Tibial nerve (tissue), 4 donors: ENCODE data around the gene UBASH3B. TPM values are rescaled to one million over a fixed set of nuclear protein-coding genes. Genes with fewer than 3 reads are reported as not detected.
"Not testable (repeated sequence)": the region's sequence is repeated elsewhere in the genome, so short reads cannot be mapped to it uniquely, and the experiment has no call there.

Source experiments
- DNase-seq, 2 donors: peaks; one replicate each; pipeline ENCODE4 v3.0.0-alpha.2; 2019; ENCODE audit warnings: low spot score in 2 of 2
- H3K27ac ChIP-seq, 4 donors: fragments of 200-600 bp; sonication (generic) in 3 of 4; one replicate each; pipeline ENCODE4 v1.5.1; 2017 to 2019; ENCODE audit warnings: mild to moderate bottlenecking in 1 of 4
- H3K27me3 ChIP-seq, 2 donors: fragments of 200-600 bp; sonication (generic) in 1 of 2; one replicate each; pipeline versions ENCODE4 v1.5.1 to v1.6.0; 2017 to 2019
- H3K36me3 ChIP-seq, 3 donors: fragments of 200-600 bp; sonication (generic); one replicate each; pipeline ENCODE4 v1.5.1; 2018 to 2019
- H3K4me1 ChIP-seq, 4 donors: fragments of 200-600 bp; sonication (generic) in 3 of 4; one replicate each; pipeline ENCODE4 v1.5.1; 2017 to 2019
- H3K4me3 ChIP-seq, 4 donors: fragments of 200-600 bp; sonication (generic) in 3 of 4; one replicate each; pipeline ENCODE4 v1.5.1; 2017 to 2019; ENCODE audit warnings: mild to moderate bottlenecking in 1 of 4, moderate library complexity in 1 of 4
- H3K9me3 ChIP-seq, 4 donors: fragments of 200-600 bp; sonication (generic) in 3 of 4; one replicate each; pipeline ENCODE4 v1.5.1; 2017 to 2019
- CTCF ChIP-seq, 5 experiments: fragments of 200-600 bp in 3 of 5; fragments of 450-650 bp in 2 of 5; sonication (generic) in 3 of 5; IDR thresholded peaks; one replicate each; pipeline ENCODE4 v1.5.1; 2016 to 2019; ENCODE audit warnings: antibody characterized with exemption in 5 of 5, mild to moderate bottlenecking in 3 of 5, moderate library complexity in 2 of 5
- EP300 ChIP-seq, 2 donors: sonication (generic); formaldehyde crosslinking; IDR thresholded peaks; one replicate each; pipeline ENCODE4 v1.6.1; 2017; ENCODE audit warnings: antibody characterized with exemption in 2 of 2, mild to moderate bottlenecking in 1 of 2
- POLR2A ChIP-seq, 2 donors: fragments of 450-650 bp; IDR thresholded peaks; one replicate each; pipeline ENCODE4 v1.6.1; 2017; ENCODE audit warnings: antibody characterized with exemption in 2 of 2, mild to moderate bottlenecking in 2 of 2, moderate library complexity in 2 of 2
- WGBS, 2 donors: methylation state at CpG; one replicate each; pipeline ENCODE4 v1.1.5; 2018; 5-methylcytosine and 5-hydroxymethylcytosine counted together
- total RNA-seq, 4 donors: library from RNA; depleted of rRNA; stranded (reverse); fragments of >200 nt; gene quantifications; one replicate each; pipeline ENCODE4 v1.1.0, GENCODE V29; 2016

UBASH3B gene
- total RNA-seq, 4 donors from 2014 or later, result 0.66 to 5.1 (median 1.8) TPM

GRCh38 chr11:122821169-122821568 is 165.6 kb downstream of the UBASH3B start:
- Histone ChIP-seq H3K4me1 (no peaks in the 10 kb centered on the region), H3K9me3 (peaks cover 0 to 10% (median 0%) of the 10 kb centered on the region in 4 donors), H3K4me3 (no peak overlapping the region), H3K27me3 (no peaks in the 10 kb centered on the region), H3K36me3 (no peaks in the 10 kb centered on the region), H3K27ac (no peak overlapping the region)
- no peak for DNase-seq
- no peak for TF ChIP-seq EP300 (IDR thresholded peaks at IDR 0.05)
- TF ChIP-seq POLR2A (IDR thresholded peaks at IDR 0.05), result no peak
- TF ChIP-seq CTCF (IDR thresholded peaks at IDR 0.05), result no peak

- H3K36me3 ChIP-seq, result no peaks in the 10 kb centered on the region
- H3K27ac ChIP-seq, result no peak overlapping the region
- H3K4me3 ChIP-seq, result no peak overlapping the region
- H3K4me1 ChIP-seq, result no peaks in the 10 kb centered on the region
- WGBS, 2 donors, result 96 to 100% methylated on average over 1 of the region's 1 CpG
- H3K27me3 ChIP-seq, result no peaks in the 10 kb centered on the region
- no peak for DNase-seq
- TF ChIP-seq CTCF (IDR thresholded peaks at IDR 0.05) (no peak), EP300 (IDR thresholded peaks at IDR 0.05) (no peak), POLR2A (IDR thresholded peaks at IDR 0.05) (no peak)
- peaks cover 0 to 10% (median 0%) of the 10 kb centered on the region in 4 donors for H3K9me3 ChIP-seq
Observed at GRCh38 chr11:122822241-122822640, 166.7 kb downstream of the UBASH3B start.

GRCh38 chr11:122823564-122823963 is 168.0 kb downstream of the UBASH3B start:
- H3K27me3 ChIP-seq, result no peaks in the 10 kb centered on the region
- no peak overlapping the region for H3K4me3 ChIP-seq
- H3K36me3 ChIP-seq, result no peaks in the 10 kb centered on the region
- TF ChIP-seq EP300 (IDR thresholded peaks at IDR 0.05), result no peak
- no peak for TF ChIP-seq POLR2A (IDR thresholded peaks at IDR 0.05)
- peaks cover 0 to 10% (median 0%) of the 10 kb centered on the region in 4 donors for H3K9me3 ChIP-seq
- no peak for DNase-seq
- no peak overlapping the region for H3K27ac ChIP-seq
- no peaks in the 10 kb centered on the region for H3K4me1 ChIP-seq
- WGBS, 2 donors, result 81 to 90% methylated on average over 4 of the region's 4 CpGs

DNA sequence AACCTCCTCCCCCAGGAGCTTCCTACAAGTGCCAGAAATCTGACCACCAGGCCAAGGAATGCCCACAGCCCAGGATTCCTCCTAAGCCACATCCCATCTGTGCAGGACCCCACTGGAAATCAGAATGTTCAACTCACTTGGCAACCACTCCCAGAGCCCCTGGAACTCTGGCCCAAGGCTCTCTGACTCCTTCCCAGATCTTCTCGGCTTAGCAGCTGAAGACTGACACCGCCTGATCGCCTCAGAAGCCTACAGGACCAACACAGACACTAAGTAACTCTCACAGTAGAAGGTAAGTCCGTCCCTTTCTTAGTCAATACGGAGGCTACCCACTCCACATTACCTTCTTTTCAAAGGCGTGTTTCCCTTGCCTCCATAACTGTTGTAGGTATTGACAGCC is 173.8 kb downstream of the UBASH3B start:
- WGBS, 2 donors, result 74 to 83% methylated on average over 6 of the region's 6 CpGs
- H3K27ac ChIP-seq, result peak overlapping the region in 3 of 4 donors; percentile 15 to 50 (median 29)
- not testable (repeated sequence) for H3K9me3 ChIP-seq, H3K4me3 ChIP-seq, H3K36me3 ChIP-seq, DNase-seq, H3K4me1 ChIP-seq, H3K27me3 ChIP-seq

DNA sequence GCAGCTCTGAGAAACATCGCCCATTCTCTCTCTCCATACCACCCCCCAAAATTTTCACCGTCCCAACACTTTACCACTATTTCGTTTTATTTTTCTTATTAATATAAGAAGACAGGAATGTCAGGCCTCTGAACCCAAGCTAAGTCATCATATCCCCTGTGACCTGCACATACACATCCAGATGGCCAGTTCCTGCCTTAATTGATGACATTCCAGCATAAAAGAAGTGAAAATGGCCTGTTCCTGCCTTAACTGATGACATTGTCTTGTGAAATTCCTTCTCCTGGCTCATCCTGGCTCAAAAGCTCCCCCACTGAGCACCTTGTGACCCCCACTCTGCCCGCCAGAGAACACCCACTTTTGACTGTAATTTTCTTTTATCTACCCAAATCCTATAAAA is 176.8 kb downstream of the UBASH3B start:
- DNase-seq, H3K27me3 ChIP-seq, H3K27ac ChIP-seq, H3K36me3 ChIP-seq, H3K9me3 ChIP-seq, H3K4me1 ChIP-seq, H3K4me3 ChIP-seq: not testable (repeated sequence)
- 72 to 77% methylated on average over 4 of the region's 4 CpGs for WGBS, 2 donors

DNA sequence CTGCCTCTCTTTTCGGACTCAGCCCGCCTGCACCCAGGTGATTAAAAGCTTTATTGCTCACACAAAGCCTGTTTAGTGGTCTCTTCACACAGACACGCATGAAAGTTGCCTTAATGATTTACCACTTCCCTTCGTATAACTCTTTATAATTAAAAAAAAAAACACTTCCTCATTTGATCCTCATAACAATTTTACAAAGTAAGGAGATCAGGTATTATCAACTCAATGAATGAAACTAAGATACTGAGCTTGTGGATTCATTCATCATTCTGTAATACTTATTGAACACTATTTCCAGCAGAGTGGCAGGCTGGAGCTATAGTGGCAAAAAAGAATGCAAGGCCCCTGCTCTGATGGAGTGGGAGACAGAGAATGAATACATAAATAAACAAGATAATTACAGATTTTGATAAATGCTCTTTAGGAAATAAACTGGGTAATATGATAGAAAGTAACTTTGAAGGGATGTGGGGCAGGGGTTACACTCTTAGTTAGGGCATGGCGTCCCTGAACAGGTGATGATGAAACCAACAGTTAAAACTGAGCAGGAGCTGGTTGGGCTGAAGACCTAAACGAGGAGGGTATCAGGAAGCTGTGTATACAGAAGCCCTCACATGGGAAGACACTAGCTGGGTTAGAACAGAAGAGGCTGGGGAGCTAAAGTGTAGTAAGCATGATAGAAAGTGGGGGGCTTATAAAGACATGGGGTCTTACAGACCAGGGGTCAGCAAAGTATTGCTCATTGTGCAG is 177.4 kb downstream of the UBASH3B start:
- WGBS, 2 donors, result 59 to 69% methylated on average over 6 of the region's 6 CpGs
- H3K27ac ChIP-seq, result peak overlapping the region in 1 of 4 donors; percentile 0
- TF ChIP-seq EP300 (IDR thresholded peaks at IDR 0.05) (no peak), CTCF (IDR thresholded peaks at IDR 0.05) (no peak)

More for the DNA sequence above, 177.4 kb downstream of the UBASH3B start:
- H3K9me3 ChIP-seq, result no peaks in the 10 kb centered on the region
- no peak overlapping the region for H3K4me3 ChIP-seq
- H3K4me1 ChIP-seq, result no peaks in the 10 kb centered on the region
- no peak for DNase-seq
- no peaks in the 10 kb centered on the region for H3K27me3 ChIP-seq
- no peaks in the 10 kb centered on the region for H3K36me3 ChIP-seq
